Nephron (organoid): Measurements from ENCODE around the gene GMDS.
A peak's percentile ranks its signal among the peaks of the same experiment; 100 is the strongest.

Source experiments
- H3K27ac Mint-ChIP-seq, 3 experiments: 2 replicates each; pipeline ENCODE4 v1.8.0; 2020; ENCODE audit warnings: mixed read lengths in 3 of 3, mild to moderate bottlenecking in 2 of 3, moderate library complexity in 1 of 3
- H3K27me3 Mint-ChIP-seq: 2 replicates; pipeline ENCODE4 v1.8.0; 2021; ENCODE audit warnings: low read depth, mild to moderate bottlenecking, moderate library complexity, mixed read lengths
- H3K36me3 Mint-ChIP-seq: 2 replicates; pipeline ENCODE4 v1.8.0; 2020; ENCODE audit warnings: low read depth, mixed read lengths
- H3K4me1 Mint-ChIP-seq: 2 replicates; pipeline ENCODE4 v1.8.0; 2020; ENCODE audit warnings: mixed read lengths
- H3K4me3 Mint-ChIP-seq, 3 experiments: 2 replicates each; pipeline ENCODE4 v1.8.0; 2020; ENCODE audit warnings: mild to moderate bottlenecking in 3 of 3, mixed read lengths in 3 of 3, moderate library complexity in 2 of 3
- H3K9me3 Mint-ChIP-seq: 2 replicates; pipeline ENCODE4 v1.8.0; 2020; ENCODE audit warnings: mixed read lengths
- TF ChIP-seq, protein P1 (sequence below), 3 experiments: fragments of 200-600 bp; sonication (generic); IDR thresholded peaks; one replicate each; pipeline ENCODE4 v1.5.0; 2021; ENCODE audit warnings: antibody characterized with exemption in 3 of 3; ENCODE audit not compliant: unreplicated experiment in 3 of 3

Gene GMDS

DNA sequence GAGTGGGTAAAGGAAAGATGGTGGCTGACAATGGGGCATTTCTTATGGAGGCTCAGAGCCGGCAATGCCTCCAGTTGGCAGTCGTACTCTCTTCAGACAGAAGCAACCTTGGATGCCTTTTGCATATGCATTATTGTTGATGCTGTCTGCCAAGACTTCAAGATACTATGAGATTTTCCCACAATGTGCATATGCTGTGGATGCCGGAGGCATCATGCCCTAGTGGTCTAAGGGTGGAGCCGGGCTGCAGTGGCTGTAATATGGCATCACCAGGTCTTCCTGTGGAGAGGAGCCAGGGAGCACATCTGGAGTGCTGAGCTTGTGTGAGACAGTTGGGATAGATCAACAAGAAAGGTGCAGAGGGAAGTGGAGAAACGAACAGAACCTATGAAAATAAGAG, 530.8 kb downstream of the GMDS start:
- Mint-ChIP-seq H3K36me3 (no peaks in the 10 kb centered on the region), H3K9me3 (no peaks in the 10 kb centered on the region), H3K27me3 (peaks cover 17% of the 10 kb centered on the region), H3K27ac (no peak overlapping the region), H3K4me3 (no peak overlapping the region), H3K4me1 (peaks cover 33% of the 10 kb centered on the region)
- TF ChIP-seq, protein P1, sequence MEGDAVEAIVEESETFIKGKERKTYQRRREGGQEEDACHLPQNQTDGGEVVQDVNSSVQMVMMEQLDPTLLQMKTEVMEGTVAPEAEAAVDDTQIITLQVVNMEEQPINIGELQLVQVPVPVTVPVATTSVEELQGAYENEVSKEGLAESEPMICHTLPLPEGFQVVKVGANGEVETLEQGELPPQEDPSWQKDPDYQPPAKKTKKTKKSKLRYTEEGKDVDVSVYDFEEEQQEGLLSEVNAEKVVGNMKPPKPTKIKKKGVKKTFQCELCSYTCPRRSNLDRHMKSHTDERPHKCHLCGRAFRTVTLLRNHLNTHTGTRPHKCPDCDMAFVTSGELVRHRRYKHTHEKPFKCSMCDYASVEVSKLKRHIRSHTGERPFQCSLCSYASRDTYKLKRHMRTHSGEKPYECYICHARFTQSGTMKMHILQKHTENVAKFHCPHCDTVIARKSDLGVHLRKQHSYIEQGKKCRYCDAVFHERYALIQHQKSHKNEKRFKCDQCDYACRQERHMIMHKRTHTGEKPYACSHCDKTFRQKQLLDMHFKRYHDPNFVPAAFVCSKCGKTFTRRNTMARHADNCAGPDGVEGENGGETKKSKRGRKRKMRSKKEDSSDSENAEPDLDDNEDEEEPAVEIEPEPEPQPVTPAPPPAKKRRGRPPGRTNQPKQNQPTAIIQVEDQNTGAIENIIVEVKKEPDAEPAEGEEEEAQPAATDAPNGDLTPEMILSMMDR (IDR thresholded peaks at IDR 0.05; ENCODE audit: unreplicated experiment in 3 of 3), result no peak

DNA sequence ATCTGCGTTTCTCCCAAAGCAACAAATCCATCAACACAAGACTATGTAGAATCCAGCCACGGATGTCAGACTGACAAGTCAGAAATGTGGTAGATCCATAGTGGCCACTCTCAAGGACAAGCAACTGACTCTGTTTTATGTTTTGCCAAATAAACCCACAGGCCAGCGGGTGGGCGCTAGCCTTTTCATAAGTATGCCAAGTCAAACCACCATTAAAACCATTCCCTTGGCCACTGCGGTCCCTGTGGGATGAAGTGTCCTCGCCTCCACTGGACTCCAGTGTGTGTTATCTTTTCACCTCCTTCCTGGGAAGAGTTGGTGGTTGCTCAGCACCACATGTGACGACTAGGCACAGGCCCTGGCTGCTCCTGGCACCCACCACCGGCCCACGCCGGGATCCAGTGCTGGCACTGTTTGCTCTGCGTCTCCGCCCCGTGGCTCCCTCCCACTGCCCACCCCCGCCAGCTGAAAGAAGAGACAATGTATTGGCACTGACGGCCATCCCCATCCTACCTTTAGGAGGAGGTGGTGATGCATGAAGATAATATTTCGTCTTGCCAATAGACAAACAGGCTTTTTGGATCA, 532.3 kb downstream of the GMDS start:
- no peak overlapping the region for H3K27ac Mint-ChIP-seq
- H3K36me3 Mint-ChIP-seq, result no peaks in the 10 kb centered on the region
- no peak overlapping the region for H3K4me3 Mint-ChIP-seq
- TF ChIP-seq, protein P1 (IDR thresholded peaks at IDR 0.05; ENCODE audit: unreplicated experiment in 3 of 3), result no peak
- H3K27me3 Mint-ChIP-seq, result peaks cover 23% of the 10 kb centered on the region
- H3K4me1 Mint-ChIP-seq, result peaks cover 33% of the 10 kb centered on the region
- H3K9me3 Mint-ChIP-seq, result no peaks in the 10 kb centered on the region

DNA sequence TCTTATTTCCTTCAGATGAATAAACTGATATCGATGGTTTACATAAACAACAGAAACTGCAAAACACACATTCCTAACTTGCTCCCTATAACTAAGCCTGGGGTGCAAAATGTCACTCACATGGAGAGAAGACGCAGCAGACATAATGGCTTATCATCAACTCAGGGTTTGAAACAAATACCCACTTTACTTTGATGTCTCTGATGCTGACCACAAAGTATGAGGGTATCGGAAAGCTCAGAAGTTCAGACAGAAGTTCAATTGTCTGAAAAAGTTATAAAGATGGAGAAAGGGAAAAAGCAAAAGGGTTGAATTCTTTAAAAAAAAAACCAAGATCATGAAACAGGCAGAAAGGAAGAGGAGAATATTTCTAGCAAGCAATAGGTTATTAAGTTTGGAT, 533.0 kb downstream of the GMDS start:
- Mint-ChIP-seq H3K4me3 (no peak overlapping the region), H3K27ac (no peak overlapping the region), H3K36me3 (no peaks in the 10 kb centered on the region), H3K4me1 (peaks cover 34% of the 10 kb centered on the region), H3K27me3 (peaks cover 26% of the 10 kb centered on the region), H3K9me3 (no peaks in the 10 kb centered on the region)
- TF ChIP-seq, protein P1 (IDR thresholded peaks at IDR 0.05; ENCODE audit: unreplicated experiment in 3 of 3), result no peak

DNA sequence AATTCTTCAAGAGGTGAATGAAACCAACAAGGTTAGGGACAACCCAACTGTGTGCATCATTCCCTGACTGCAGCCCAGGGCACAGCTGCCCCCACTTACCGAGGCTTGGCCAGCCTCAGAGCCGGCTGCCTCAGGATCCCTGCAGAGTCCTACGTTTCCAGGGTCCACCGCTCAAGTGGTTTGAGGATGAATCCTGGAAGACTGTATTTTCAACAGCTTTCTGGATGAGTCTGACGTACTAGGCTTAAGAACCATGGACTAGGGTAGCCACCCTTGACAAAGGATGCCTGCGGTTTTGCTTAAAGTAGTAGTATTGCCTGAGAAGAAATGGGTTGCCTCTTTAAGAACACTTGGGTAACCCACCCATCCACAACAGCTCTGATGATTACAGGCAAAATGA, 534.3 kb downstream of the GMDS start:
- no peak overlapping the region for H3K4me3 Mint-ChIP-seq
- H3K27me3 Mint-ChIP-seq, result peaks cover 26% of the 10 kb centered on the region

DNA sequence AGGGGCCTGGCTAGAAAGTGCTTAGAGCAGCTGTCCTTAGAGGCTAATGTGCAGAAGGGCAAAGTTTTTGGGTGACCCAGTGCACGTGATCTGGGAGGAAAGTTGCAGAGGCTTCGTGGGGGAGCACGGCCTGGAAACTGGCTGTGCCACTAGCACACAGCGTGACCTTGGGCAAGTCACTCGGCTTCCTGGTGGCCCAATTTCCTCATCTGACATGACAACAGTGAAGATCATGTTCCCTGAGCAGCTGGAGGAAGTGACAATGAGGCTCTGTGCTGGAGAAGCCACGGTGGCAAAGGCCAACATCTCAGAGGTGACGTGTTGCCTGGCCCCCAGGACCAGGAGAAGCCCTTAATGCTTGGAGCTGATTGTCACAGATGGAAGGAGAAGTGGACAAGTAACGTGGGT, 536.2 kb downstream of the GMDS start:
- Mint-ChIP-seq H3K27ac (no peak overlapping the region), H3K9me3 (no peaks in the 10 kb centered on the region), H3K4me3 (no peak overlapping the region), H3K27me3 (peaks cover 23% of the 10 kb centered on the region), H3K36me3 (no peaks in the 10 kb centered on the region), H3K4me1 (peaks cover 8% of the 10 kb centered on the region)
- TF ChIP-seq, protein P1 (IDR thresholded peaks at IDR 0.05; ENCODE audit: unreplicated experiment in 3 of 3), result no peak

More for the DNA sequence above, 534.3 kb downstream of the GMDS start:
- Mint-ChIP-seq H3K4me1 (peaks cover 21% of the 10 kb centered on the region), H3K36me3 (no peaks in the 10 kb centered on the region), H3K9me3 (no peaks in the 10 kb centered on the region), H3K27ac (no peak overlapping the region)
- TF ChIP-seq, protein P1 (IDR thresholded peaks at IDR 0.05; ENCODE audit: unreplicated experiment in 3 of 3), result no peak

DNA sequence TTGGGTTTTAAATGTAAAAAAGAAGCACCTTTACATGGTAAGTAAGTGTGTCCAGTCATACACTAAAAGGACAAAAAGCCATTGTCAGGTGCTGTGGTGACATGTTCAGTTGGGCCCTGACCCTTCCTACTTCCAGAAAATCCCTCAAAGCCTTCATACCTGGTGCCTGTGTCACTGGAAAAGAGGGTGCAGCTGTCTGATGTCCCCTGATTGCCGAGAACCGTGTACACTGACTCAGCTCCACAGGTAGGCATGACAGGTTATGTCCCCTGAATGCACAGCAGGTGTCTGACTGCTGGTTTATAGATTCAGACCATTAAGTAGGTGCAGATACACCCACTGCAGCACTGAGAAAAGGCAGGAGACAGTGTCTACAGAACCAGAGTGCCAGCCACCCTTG, 536.6 kb downstream of the GMDS start:
- peak overlapping the region in 2 of 3 experiments; percentile 26 to 94 for H3K27ac Mint-ChIP-seq
- H3K4me1 Mint-ChIP-seq, result peaks cover 8% of the 10 kb centered on the region
- TF ChIP-seq, protein P1 (IDR thresholded peaks at IDR 0.05; ENCODE audit: unreplicated experiment in 3 of 3), result no peak
- H3K27me3 Mint-ChIP-seq, result peaks cover 26% of the 10 kb centered on the region
- H3K36me3 Mint-ChIP-seq, result no peaks in the 10 kb centered on the region
- no peaks in the 10 kb centered on the region for H3K9me3 Mint-ChIP-seq
- no peak overlapping the region for H3K4me3 Mint-ChIP-seq
